Liver (tissue), 3 donors: Measurements from ENCODE around the gene PYCR2.

ENCODE experiments used
- GABPA ChIP-seq, 2 donors: IDR thresholded peaks in 1 of 2; conservative IDR thresholded peaks in 1 of 2; 2 replicates each; pipeline ENCODE4 v1.6.1; 2016; ENCODE audit warnings: antibody characterized with exemption in 2 of 2, mild to moderate bottlenecking in 1 of 2, moderate library complexity in 1 of 2
- REST ChIP-seq: IDR thresholded peaks from 2 replicates; pipeline ENCODE4 v1.6.1; 2016; ENCODE audit warnings: antibody characterized with exemption, mild to moderate bottlenecking
- YY1 ChIP-seq: IDR thresholded peaks from 2 replicates; pipeline ENCODE4 v1.6.1; 2016; ENCODE audit warnings: antibody characterized with exemption, mild to moderate bottlenecking
- TF ChIP-seq, protein P1 (sequence below): fragments of 150-350 bp; IDR thresholded peaks from 2 replicates; pipeline ENCODE4 v1.5.1; 2017; ENCODE audit warnings: improper control_type of control experiment, low read depth, low read length; ENCODE audit not compliant: missing input control
- TF ChIP-seq, protein P2 (sequence below): IDR thresholded peaks from 2 replicates; pipeline ENCODE4 v1.6.1; 2016; ENCODE audit warnings: antibody characterized with exemption
- donor health status: healthy.
- donor health status: healthy.

DNA sequence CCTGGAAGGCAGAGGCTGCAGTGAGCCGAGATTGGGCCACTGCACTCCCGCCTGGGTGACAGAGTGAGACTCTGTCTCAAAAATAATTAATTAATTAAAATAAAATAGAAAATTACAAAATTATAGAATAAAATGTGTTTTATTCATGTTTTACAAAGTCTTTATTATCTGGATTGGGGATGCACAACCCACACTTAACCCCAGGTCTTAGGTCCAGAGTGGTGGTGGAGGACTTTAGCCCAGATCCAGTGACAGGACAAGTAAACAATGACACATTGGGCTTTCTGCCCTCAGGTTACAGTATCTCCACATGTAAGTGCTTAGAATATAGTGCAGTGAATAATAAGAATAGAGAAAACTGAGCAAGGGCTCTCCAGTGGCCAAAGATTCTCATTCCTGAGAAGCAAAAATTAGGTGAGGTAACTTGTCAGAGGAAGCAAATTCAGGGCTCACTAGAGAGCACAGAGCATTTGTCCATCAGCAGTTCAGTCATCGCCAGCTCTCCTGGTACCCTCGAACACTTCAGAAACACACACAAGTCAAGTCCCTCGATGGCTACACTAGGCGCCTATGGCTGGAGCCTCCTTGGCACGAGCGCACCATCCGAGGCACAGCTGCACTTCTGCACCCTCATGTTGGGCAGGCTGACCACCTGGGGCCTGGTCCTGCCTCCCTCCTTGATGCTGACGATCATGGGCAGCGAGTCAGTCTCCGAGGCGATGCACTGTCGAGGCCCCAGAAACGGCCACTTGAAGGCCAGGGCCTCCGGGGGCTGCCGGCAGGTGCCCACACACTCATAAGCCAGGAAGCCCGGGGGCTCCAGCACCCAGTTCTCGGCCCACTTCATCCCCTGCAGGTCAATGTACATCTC lies 37.7 kb downstream of the PYCR2 start:
- TF ChIP-seq, protein P1, sequence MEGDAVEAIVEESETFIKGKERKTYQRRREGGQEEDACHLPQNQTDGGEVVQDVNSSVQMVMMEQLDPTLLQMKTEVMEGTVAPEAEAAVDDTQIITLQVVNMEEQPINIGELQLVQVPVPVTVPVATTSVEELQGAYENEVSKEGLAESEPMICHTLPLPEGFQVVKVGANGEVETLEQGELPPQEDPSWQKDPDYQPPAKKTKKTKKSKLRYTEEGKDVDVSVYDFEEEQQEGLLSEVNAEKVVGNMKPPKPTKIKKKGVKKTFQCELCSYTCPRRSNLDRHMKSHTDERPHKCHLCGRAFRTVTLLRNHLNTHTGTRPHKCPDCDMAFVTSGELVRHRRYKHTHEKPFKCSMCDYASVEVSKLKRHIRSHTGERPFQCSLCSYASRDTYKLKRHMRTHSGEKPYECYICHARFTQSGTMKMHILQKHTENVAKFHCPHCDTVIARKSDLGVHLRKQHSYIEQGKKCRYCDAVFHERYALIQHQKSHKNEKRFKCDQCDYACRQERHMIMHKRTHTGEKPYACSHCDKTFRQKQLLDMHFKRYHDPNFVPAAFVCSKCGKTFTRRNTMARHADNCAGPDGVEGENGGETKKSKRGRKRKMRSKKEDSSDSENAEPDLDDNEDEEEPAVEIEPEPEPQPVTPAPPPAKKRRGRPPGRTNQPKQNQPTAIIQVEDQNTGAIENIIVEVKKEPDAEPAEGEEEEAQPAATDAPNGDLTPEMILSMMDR, result no peak
- TF ChIP-seq YY1 (peak; percentile 33), REST (peak; percentile 39), GABPA (IDR thresholded peaks at IDR 0.05 in 1 of 2, conservative IDR thresholded peaks at IDR 0.05 in 1 of 2) (no peak)
- TF ChIP-seq, protein P2, sequence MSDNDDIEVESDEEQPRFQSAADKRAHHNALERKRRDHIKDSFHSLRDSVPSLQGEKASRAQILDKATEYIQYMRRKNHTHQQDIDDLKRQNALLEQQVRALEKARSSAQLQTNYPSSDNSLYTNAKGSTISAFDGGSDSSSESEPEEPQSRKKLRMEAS, result peak; percentile 42
